Heart right ventricle (tissue), 16 donors: Measurements from ENCODE around the gene MAPRE2. TPM values are rescaled to one million over a fixed set of nuclear protein-coding genes. Genes with fewer than 3 reads are reported as not detected.
A peak's percentile ranks its signal among the peaks of the same experiment; 100 is the strongest.

Experiments
- ATAC-seq, 8 donors: fragments of 200-7000 bp; cut with Tn5 transposase; one replicate each; pipeline ENCODE4 v1.9.1; 2020; ENCODE audit warnings: mild to moderate bottlenecking in 8 of 8, moderate library complexity in 8 of 8, moderate number of reproducible peaks in 1 of 8
- DNase-seq, 2 donors: peaks; one replicate each; pipeline ENCODE4 v3.0.0-alpha.2; 2020
- H3K27ac ChIP-seq, 10 donors: fragments of 200-600 bp; sonication (generic) in 2 of 10; one replicate each; pipeline versions ENCODE4 v1.5.0 to v1.8.0; 2020 to 2022; ENCODE audit warnings: mild to moderate bottlenecking in 3 of 10
- H3K27me3 ChIP-seq, 7 donors: fragments of 200-600 bp; one replicate each; pipeline ENCODE4 v1.8.0; 2021 to 2022; ENCODE audit warnings: mild to moderate bottlenecking in 2 of 7
- H3K36me3 ChIP-seq, 9 donors: fragments of 200-600 bp; sonication (generic) in 1 of 9; one replicate each; pipeline versions ENCODE4 v1.5.0 to v1.8.0; 2020 to 2022; ENCODE audit warnings: mild to moderate bottlenecking in 2 of 9
- H3K4me1 ChIP-seq, 9 donors: fragments of 200-600 bp; sonication (generic) in 1 of 9; one replicate each; pipeline versions ENCODE4 v1.5.0 to v1.8.0; 2020 to 2022; ENCODE audit warnings: mild to moderate bottlenecking in 4 of 9
- H3K4me3 ChIP-seq, 10 donors: fragments of 200-600 bp; sonication (generic) in 2 of 10; one replicate each; pipeline versions ENCODE4 v1.5.0 to v1.8.0; 2020 to 2022; ENCODE audit warnings: mild to moderate bottlenecking in 7 of 10, moderate library complexity in 2 of 10
- H3K9me3 ChIP-seq, 11 donors: fragments of 200-600 bp in 10 of 11; sonication (generic) in 2 of 11; one replicate each; pipeline versions ENCODE4 v1.5.0 to v1.8.0; 2013 to 2022; ENCODE audit warnings: mild to moderate bottlenecking in 2 of 11, control low read depth in 1 of 11, moderate library complexity in 1 of 11
- WGBS, 2 donors: extraction: QIAGEN DNeasy Blood & Tissue Kit; methylation state at CpG; one replicate each; pipeline ENCODE4 v1.1.7; 2013; ENCODE audit warnings: inconsistent platforms in 1 of 2; 5-methylcytosine and 5-hydroxymethylcytosine counted together
- intact Hi-C, 10 donors: fragments of 100-400 bp; cut with DNase I; formaldehyde crosslinking; loops; one replicate each; pipeline versions ENCODE4 v1.11.1 to v1.14.2; 2022
- polyA plus RNA-seq, 2 donors: library from polyadenylated mRNA; stranded (reverse); fragments of 200-250 nt; gene quantifications; one replicate each; pipeline ENCODE4 v1.2.3, GENCODE V29; 2013
- total RNA-seq, 10 donors: library from RNA; stranded (reverse); fragmentation: NEBNext Ultra II Directional in 3 of 10; extraction: Animal tissue kit (Norgen Biotek cat#: 25700) in 3 of 10; gene quantifications; one replicate each; pipeline versions ENCODE4 v1.2.1 to v1.2.4, GENCODE V29; 2021 to 2023
- TF ChIP-seq, protein P1 (sequence below), 9 donors: fragments of 200-600 bp; sonication (generic) in 2 of 9; IDR thresholded peaks; one replicate each; pipeline versions ENCODE4 v1.5.0 to v1.8.0; 2021 to 2022; ENCODE audit warnings: antibody characterized with exemption in 9 of 9, mild to moderate bottlenecking in 5 of 9, moderate library complexity in 1 of 9
- donor health status: Arrhythmogenic right ventricular cardiomyopathy.
- donor health status: ischemic (EF 13 %, LVEDD 7.1; RV severe dilation, severe dysfunction).
- donor health status: healthy with polysubstance abuse.
- donor health status: DM: no; HTN: yes; CAD: no.
- donor health status: DM: no; HTN: no; CAD: no.
- donor health status: ischemic (EF 25% LVEDD 6.9; RV normal size, moderate dysfunction).
- donor health status: ischemic (EF 25% LVEDD 5.7; RV mildly dilated, moderate dysfunction).
- donor health status: healthy.
- donor health status: DM: yes; HTN: yes; CAD: no.
- donor health status: Ischemic cardiomyopathy.
- donor health status: ischemic (EF 35%, LVEDD 5.7; RV mildly dilated, moderate dysfunction).
- donor health status: nonischemic (EF 11% LVEDD 7.7; RV severe dilation, severe dysfunction).
- donor health status: DM: yes; HTN: yes; CAD: no.
- donor health status: PGD.
- donor health status: ischemic (EF 29% LVEDD 5.4; RV normal size, mild dysfunction).
- donor health status: nonischemic (EF 23%, LVEDD 6.1; RV moderate dilation, normal function).

MAPRE2 gene
- total and polyA plus RNA-seq, 12 donors: 31.7 to 211 (median 130) TPM

- 76 to 91% methylated on average over 3 of the region's 3 CpGs for WGBS, 2 donors
- ATAC-seq: no peak
These were observed 98.3 kb downstream of the MAPRE2 start for GRCh38 chr18:35139517-35139916.

DNA sequence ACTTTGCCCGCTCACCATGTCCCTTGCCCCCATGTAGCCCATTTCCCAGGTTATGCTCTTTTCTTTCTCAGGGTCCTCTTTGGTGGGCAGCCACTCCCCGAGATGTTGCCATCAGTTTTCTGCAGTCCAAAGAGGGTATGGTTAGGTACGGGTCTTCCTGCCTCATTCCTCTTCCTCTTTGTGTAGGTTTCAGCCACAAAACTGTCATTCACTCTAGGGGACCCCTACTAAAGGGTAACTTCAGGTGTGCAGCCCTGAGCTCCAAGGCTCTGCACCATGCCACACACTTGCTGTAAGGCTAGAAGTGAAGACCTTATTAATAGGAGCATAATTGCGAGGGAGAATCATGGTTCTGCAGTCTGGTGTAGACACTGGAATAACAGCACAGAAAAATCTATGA is 99.9 kb downstream of the MAPRE2 start:
- H3K4me1 ChIP-seq: peaks cover 0 to 45% (median 8%) of the 10 kb centered on the region in 9 donors

More at GRCh38 chr18:35139517-35139916, 98.3 kb downstream of the MAPRE2 start:
- intact Hi-C loops: loop anchor here in 3 of 10 donors (5.0 to 10.0 kb wide), 3 partner anchors 52 to 255 kb away; no protein-coding TSS in a partner anchor
- no peaks in the 10 kb centered on the region for H3K9me3 ChIP-seq
- H3K4me1 ChIP-seq: peaks cover 0 to 52% (median 13%) of the 10 kb centered on the region in 9 donors
- H3K36me3 ChIP-seq: peaks cover 0 to 88% (median 25%) of the 10 kb centered on the region in 9 donors
- no peak for DNase-seq
- TF ChIP-seq, protein P1, sequence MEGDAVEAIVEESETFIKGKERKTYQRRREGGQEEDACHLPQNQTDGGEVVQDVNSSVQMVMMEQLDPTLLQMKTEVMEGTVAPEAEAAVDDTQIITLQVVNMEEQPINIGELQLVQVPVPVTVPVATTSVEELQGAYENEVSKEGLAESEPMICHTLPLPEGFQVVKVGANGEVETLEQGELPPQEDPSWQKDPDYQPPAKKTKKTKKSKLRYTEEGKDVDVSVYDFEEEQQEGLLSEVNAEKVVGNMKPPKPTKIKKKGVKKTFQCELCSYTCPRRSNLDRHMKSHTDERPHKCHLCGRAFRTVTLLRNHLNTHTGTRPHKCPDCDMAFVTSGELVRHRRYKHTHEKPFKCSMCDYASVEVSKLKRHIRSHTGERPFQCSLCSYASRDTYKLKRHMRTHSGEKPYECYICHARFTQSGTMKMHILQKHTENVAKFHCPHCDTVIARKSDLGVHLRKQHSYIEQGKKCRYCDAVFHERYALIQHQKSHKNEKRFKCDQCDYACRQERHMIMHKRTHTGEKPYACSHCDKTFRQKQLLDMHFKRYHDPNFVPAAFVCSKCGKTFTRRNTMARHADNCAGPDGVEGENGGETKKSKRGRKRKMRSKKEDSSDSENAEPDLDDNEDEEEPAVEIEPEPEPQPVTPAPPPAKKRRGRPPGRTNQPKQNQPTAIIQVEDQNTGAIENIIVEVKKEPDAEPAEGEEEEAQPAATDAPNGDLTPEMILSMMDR (IDR thresholded peaks at IDR 0.05): no peak
- H3K27ac ChIP-seq: peak overlapping the region in 2 of 10 donors; percentile 6 to 14
- H3K4me3 ChIP-seq: no peak overlapping the region
- no peaks in the 10 kb centered on the region for H3K27me3 ChIP-seq

GRCh38 chr18:35141567-35142274 is 100.5 kb downstream of the MAPRE2 start:
- intact Hi-C loops: loop anchor here (5.0 to 10.0 kb wide), 6 partner anchors 49 to 277 kb away; no protein-coding TSS in a partner anchor
- H3K9me3 ChIP-seq: no peaks in the 10 kb centered on the region
- H3K27me3 ChIP-seq: no peaks in the 10 kb centered on the region
- peaks cover 0 to 66% (median 23%) of the 10 kb centered on the region in 9 donors for H3K36me3 ChIP-seq
- H3K27ac ChIP-seq: peak overlapping the region in 1 of 10 donors; percentile 15
- ATAC-seq (no peak), DNase-seq (no peak)
- TF ChIP-seq, protein P1 (IDR thresholded peaks at IDR 0.05): no peak
- peaks cover 0 to 42% (median 7%) of the 10 kb centered on the region in 9 donors for H3K4me1 ChIP-seq
- 86 to 90% methylated on average over 6 of the region's 6 CpGs for WGBS, 2 donors
- no peak overlapping the region for H3K4me3 ChIP-seq

More for the DNA sequence above, 99.9 kb downstream of the MAPRE2 start:
- intact Hi-C loops: loop anchor here (5.0 to 10.0 kb wide), 6 partner anchors 49 to 276 kb away; no protein-coding TSS in a partner anchor
- ATAC-seq (no peak), DNase-seq (no peak)
- H3K4me3 ChIP-seq: no peak overlapping the region
- H3K36me3 ChIP-seq: peaks cover 0 to 72% (median 24%) of the 10 kb centered on the region in 9 donors
- TF ChIP-seq, protein P1 (IDR thresholded peaks at IDR 0.05): no peak
- H3K9me3 ChIP-seq: no peaks in the 10 kb centered on the region
- no peaks in the 10 kb centered on the region for H3K27me3 ChIP-seq
- 92 to 97% methylated on average over 4 of the region's 4 CpGs for WGBS, 2 donors
- H3K27ac ChIP-seq: no peak overlapping the region

GRCh38 chr18:35142275-35142615 is 101.0 kb downstream of the MAPRE2 start:
- H3K27me3 ChIP-seq: no peaks in the 10 kb centered on the region
- no peak for DNase-seq
- H3K4me3 ChIP-seq: no peak overlapping the region
- H3K9me3 ChIP-seq: no peaks in the 10 kb centered on the region
- 85 to 88% methylated on average over 1 of the region's 1 CpG for WGBS, 2 donors
- ATAC-seq: no peak
- intact Hi-C loops: loop anchor here (5.0 to 10.0 kb wide), 6 partner anchors 50 to 277 kb away; no protein-coding TSS in a partner anchor
- TF ChIP-seq, protein P1 (IDR thresholded peaks at IDR 0.05): no peak
- peaks cover 0 to 42% (median 7%) of the 10 kb centered on the region in 9 donors for H3K4me1 ChIP-seq
- peaks cover 0 to 61% (median 18%) of the 10 kb centered on the region in 9 donors for H3K36me3 ChIP-seq
- H3K27ac ChIP-seq: peak overlapping the region in 1 of 10 donors; percentile 15
